Measurements from ENCODE around the gene DUOXA2. TPM values are rescaled to one million over a fixed set of nuclear protein-coding genes. Genes with fewer than 3 reads are reported as not detected.
"Not testable (repeated sequence)": the region's sequence is repeated elsewhere in the genome, so short reads cannot be mapped to it uniquely, and the experiment has no call there.

Gene DUOXA2
- total RNA-seq (2014; rRNA removed; shearing (Covaris generic)): not detected in 2 replicates

DNA sequence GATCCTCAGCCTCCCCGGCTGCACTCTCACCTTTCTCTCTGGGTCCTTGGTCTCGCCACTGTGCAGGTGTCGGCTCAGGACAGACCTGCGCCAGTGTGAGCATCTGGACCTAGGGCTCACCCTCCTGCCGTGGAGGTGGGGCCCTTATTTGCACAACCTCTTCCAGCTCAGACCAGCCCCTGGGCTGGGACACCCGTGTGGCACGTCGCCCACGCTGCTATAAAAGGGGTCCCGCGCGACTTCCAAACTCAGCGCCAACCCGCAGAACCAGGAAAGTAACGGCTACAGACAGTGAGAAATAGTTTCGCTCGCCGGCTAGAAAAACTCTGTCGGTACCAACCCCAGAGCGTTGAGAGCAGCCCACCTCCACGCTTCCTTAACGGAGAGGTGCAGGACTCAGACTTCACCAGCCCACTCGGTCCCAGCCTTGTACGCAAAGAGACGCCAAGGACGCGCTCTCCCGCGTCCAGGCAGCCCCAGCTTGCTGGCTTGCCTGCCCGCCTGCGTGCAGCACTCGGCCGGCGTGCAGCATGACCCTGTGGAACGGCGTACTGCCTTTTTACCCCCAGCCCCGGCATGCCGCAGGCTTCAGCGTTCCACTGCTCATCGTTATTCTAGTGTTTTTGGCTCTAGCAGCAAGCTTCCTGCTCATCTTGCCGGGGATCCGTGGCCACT lies at the start of gene DUOXA2, which contains the start of gene DUOX2:
Gene DUOXA2 (plus strand): TSS at position 251 of the 675 bp plus-strand sequence. CDS start 280 bp downstream, at position 531.
Gene DUOX2 (minus strand): TSS at position 97 of the 675 bp plus-strand sequence. CDS start 761 bp downstream, outside the sequence.
- no peak for DNase-seq (ENCODE audit: low spot score)

DNA sequence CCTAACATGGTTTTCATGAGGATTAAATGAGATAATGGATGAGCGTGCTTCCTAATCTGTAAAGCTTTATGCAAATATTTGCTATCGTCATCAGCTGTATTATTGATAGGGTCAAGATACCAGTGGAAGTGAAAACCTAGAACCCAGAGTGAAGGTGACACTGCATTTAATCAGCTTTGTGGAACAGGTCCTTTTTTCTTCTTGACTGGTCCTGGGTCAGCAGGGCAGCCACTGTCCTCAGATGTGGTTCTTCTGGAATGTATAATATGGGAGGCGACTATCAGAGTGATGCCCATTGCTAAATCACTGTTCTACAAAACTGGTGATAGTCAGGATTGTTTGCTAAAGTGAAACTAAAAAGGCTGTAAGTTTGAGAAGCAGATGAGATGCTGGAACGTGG lies 49.7 kb upstream of the DUOXA2 start:
- DNase-seq (ENCODE audit: low spot score): no peak

DNA sequence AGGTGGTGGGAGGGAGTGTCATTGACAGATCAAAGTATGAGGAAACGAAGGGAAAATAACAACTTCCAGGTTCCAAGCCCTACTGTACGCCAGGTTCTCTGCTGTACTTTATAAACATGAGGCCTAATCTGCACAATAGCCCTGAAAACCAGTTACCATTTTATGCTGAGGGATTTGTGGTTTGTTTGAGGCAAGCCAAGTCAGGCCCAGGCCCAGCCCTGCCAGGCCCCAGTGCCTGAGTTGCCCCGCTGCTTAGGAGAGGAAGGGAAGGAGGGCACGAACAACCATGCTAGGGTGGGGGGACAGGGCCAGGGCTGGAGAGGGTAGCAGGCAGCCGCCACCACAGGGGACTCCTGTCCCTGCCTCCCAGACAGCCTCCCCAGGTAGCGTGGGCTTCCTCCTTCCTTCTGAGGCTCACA lies 44.2 kb upstream of the DUOXA2 start:
- DNase-seq (ENCODE audit: low spot score): not testable (repeated sequence)

DNA sequence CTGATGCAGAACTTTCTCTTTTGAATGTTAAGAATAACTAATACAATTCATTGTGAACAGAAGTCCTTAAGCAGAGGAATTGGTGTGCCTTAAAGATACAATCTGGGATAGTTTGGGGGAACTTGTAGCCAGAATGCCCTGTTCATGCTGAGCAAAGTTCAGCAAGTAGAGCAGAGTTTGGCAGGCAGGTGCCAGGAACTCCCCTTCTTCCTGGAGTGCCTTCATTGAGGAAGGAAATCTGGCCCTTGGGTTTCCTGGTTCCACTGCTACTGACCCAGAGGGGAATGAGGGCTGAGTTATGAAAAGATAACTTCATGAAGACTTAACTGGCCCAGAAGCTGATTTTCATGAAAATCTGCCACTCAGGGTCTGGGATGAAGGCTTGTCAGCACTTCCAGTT lies 40.5 kb upstream of the DUOXA2 start:
- DNase-seq (ENCODE audit: low spot score): not testable (repeated sequence)

DNA sequence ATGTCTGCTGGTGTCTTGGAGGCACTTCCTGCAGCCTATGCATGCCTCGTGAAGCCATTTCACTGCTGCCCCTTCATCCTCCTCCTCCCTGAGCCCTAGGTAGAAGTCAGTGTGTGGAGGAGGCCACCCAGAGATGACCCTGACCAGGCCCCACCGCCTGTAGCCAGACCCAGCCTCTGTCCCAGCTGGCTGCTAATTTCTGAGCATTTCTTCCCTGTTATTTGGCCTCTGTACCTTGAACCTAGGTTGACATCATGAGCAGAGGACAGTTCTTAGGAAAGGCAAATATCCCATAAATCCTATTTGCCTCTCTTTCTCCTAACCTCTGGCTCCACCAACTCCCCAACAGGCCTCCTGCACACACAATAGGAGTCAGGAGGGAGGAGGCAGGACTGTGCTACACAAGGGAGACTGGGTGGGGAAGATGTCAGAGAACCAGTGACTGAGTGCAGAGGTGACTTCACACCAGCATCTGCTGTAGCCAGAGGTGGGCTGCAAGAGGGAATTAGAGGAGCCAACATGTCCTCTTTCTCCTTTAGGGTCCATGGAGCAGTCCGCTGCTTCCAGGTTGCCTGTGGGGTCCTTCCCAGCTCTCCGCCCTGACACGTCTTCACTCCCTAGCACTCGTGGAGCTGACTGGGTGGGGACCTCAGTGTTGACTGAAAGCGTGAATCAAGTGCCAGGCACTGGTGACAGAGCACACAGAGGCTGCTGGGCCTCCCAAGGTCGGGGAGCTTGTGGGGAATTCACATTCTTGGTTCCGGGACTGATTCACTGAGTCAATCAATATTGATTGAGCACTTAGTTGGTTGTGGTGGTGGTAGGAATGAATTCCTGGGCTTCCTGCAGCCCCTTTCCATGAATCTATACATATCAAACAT lies 38.4 kb upstream of the DUOXA2 start:
- not testable (repeated sequence) for DNase-seq (ENCODE audit: low spot score)

DNA sequence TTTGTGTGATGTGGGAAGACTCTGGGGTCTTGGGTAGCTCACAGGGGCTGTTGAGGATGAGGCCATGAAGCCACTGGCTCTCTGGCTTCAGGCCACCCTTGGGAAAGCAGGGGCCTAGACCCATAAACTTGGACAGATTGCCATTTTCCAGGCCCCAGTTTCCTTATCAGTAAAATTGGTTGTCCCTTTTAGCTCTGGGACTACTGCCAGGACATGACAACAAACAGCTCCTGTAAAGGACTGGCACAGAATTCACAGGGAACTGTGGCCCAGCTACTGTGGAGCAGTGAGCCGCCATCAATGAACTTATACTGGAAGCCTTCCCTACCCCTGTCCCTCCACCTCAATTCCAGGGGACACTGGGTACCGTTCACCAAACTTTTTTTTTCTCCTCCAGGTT lies 36.7 kb upstream of the DUOXA2 start:
- not testable (repeated sequence) for DNase-seq (ENCODE audit: low spot score)

DNA sequence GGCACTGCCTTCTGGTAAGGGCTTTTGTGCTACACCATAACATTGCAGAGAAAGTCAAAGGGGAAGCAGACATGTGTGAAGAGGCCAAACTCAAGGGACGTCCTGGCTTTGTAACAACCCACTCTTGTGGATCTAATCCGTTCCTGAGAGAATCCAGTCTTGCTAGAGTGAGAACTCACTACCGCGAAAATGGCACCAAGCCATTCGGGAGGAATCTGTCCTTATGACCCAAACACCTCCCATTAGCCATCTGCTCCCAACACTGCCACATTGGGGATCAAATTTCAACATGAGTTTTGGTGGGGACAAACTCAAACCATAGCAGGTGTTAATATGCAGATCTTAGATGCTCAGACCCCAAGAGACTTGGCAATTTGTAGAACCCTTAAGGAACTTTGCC lies 34.9 kb upstream of the DUOXA2 start:
- DNase-seq (ENCODE audit: low spot score): not testable (repeated sequence)

DNA sequence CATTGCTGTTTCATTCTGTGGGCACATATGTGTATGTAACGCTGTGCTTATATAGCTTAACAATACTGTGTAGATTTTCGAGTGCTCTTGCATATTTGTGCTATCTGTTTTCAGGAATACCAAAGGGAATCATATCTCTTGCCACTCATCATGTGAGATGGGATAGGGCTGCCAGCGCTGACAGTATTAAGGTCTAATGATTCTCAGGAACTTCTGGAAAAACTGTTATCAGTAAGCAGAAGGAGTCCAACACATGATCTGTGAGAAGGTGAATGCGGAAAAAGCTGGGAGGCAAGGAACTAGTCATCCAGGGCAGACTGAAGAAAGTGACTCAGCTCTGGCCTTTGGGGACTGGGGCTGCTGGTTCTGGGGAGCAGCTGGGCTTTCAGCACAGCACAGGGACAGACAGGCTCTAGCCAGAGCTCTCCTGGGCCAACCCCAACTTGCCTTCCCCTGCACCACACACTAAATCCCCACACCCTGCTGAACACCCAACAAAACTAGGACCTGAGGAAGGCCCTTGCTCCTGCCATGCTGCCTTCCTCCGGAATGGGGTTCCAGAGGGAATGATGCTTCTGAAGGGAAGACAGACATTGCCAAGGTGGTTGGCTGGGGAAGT lies 34.4 kb upstream of the DUOXA2 start:
- not testable (repeated sequence) for DNase-seq (ENCODE audit: low spot score)

DNA sequence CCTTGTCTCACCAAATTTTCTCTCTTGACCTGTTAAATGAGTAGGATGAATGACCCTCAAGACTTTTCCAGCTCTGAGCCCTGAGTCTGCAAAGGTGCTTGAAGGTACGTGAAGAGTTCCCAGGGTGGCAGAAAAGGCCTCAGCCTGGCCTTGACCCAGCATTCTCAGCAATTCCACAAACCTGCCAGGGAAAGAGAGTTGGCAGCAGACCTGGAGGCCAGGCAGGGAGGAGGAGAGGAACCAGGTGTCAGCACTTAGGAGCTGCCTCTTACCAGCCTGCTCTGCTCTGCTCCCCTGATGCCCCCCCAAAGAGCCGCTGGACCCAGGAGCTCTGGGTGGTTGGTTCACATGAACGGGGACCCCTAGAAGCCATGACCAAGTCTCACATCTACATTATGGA lies 33.5 kb upstream of the DUOXA2 start:
- not testable (repeated sequence) for DNase-seq (ENCODE audit: low spot score)

DNA sequence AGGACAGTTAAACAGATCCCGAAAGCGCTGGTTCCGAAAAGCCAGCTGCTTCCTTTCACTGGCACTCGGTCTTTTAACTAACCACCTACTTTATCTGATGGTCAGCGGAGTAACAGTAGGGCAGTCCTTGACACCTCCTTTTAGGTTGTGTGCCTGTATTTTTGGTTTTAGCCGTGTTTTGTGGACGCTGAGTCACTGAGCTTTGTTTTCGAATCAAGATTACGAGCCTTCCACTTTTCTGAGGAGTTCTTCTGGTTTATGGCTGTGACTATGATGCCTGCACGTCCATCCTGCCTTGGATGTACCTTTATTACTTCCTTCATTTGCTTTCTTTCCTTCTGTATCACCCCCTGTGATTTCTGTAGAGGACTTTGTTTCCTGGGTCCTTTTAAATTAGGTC lies 31.7 kb upstream of the DUOXA2 start:
- not testable (repeated sequence) for DNase-seq (ENCODE audit: low spot score)

DNA sequence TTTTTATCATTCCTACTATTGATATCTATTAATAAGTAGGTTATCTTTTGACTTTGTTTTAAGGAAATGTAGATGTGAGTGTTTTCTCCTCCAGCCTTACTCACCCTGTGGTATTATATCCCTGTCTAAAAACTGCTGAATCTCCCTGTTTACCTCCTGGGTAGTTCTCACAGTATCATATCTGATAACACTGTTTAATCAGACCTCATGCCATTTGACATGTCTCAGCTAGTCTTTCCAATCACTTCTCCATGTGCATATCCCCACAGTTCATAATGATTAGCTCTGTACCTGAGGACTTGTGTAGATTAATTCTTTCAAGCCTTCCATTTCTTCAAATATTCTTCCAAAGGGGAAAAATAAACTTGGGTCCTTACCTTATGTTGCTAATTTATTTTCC lies 30.9 kb upstream of the DUOXA2 start:
- no peak for DNase-seq (ENCODE audit: low spot score)

DNA sequence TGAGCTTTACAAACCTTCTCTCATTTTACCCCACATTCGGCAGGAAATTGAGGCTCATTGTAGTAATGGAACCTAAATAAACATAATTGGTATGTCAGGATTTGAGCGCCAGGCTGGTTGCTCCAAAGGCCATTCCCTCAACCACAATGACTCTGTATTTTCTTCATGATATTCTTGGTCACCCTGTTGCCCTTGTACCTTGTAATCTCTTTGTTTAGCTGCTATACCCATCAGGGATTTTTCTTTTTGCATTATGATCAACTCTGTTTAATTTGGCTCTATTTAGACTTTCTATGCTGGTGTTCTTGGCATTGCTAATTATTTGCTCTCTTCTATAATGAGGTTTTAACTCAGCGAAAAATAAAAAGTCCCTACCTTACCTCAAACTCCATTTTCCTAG lies 30.0 kb upstream of the DUOXA2 start:
- peak; percentile 74 for DNase-seq (ENCODE audit: low spot score)

DNA sequence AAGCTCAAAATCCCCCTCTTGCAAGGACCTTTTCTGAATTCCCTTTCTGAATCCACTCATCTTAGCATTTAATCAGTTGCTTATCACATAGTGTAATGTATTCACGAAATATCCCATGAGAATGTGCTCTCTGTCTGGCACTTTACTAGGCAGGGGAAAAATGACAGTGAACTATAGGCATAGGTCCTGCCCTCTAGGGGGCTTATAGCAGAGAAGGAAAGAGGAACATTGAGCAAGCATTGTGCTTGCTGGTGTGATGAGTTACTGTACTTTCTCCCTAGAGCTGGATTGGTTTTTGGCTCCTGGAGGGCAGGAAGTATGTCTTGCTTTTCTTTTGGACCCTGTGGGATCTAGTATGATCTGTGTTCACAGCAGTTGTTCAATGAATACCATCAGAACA lies 26.6 kb upstream of the DUOXA2 start:
- DNase-seq (ENCODE audit: low spot score): no peak

DNA sequence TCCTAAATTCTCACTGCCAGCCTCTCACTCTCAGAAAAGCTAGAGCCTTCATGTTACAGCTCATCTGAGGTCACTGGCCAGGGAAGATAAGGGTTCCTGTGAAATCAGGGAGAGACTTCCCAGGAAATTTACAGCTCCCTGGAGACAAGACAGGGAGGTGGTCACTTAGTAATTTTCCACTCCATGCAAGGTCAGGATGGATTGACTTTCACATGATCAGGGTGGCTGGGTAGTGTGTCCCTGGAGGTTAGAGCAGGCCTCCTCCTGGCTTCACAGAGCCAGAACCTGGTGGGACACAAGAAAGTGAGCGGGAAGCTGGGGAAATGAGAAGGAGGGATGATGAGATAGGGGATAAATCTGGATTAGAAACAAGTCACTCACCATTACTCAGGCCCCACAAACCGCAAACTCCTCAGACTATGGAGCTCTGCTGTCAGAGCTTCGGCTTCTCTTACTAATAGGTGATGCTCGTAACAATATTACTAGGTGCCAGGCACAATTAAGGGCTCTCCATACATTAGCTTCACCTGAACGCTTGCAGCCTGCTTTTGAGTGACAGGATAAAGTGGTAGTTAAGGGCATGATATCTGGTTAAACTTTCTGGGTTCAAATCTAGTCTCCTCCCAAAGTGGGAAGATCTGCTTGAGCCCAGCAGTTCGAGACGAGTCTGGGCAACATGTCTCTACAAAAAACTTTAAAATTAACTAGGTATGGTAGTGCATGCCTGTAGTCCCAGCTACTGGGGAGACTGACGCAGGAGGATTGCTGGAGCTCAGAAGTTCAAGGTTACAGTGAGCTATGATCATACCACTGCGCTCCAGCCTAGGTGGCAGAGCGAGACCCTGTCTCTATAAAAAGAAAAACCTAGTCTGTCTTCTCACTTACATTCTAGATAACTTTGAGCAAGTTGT lies 25.1 kb upstream of the DUOXA2 start:
- DNase-seq (ENCODE audit: low spot score): no peak

DNA sequence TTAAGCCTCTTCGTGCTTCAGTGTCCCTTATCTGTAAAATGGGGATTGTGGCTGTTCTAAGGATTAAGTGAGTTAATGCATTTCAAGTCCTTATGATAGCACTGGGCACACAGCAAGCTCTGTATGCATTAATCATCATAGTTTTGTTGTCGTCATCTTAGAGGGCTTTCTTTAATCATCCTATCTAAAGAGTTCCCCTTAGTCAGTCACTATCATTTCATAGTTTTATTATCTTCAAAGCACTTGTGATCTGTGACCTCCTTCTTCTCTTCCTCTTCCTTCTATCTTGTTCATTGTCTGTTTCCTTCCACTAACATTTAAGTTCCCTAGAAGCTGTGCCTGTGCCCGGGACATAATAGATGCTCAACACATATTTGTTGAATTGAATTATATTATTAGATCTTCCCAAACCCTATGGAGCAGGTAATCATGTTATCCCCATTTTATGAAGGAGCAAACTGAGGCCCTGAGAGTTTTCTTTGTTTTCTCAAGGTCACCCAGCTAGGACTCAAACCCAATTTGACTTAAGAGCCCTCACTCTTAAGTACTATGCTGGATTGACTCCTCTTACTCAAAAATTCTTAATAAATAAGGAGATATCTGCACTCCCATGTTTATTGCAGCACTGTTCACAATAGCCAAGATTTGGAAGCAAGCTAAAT lies 24.3 kb upstream of the DUOXA2 start:
- DNase-seq (ENCODE audit: low spot score): no peak

DNA sequence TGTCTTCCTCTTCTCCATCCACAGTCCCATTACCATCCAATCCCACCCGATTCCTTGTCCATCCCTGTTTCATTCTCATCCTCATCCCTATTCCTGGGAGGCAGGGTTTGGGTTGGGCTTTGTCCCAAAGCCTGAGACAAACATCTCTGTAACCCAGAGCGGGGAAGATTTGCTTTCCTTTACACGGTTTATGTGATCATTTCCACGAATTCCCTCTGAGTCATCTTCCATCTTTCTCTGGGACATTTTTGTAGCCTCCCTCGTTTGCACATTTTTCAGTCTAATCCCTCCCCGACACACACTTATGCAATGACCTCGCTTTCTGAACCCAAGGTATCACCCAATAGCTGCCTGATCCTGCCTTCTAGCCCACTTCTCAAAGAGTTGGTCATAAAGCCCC lies 23.0 kb upstream of the DUOXA2 start:
- no peak for DNase-seq (ENCODE audit: low spot score)

DNA sequence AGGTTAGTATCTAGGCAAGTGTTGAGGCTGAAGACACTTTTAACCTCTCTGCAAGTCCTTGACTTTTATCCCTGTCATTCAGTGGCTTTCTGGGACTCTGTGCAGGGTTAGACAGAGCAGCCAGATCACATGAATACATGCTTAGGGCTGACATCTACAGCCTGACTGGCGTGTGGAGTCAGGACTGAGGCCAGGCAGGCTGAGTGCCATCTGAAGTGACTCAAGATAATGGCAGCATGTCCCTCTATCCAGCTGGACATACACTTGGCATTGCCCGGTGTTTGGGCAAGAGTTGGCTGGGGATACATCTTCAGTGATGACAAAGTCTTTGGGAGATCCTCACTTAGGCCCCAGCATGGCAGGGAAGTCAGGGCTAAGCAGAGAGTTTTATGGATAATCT lies 22.6 kb upstream of the DUOXA2 start:
- DNase-seq (ENCODE audit: low spot score): no peak

DNA sequence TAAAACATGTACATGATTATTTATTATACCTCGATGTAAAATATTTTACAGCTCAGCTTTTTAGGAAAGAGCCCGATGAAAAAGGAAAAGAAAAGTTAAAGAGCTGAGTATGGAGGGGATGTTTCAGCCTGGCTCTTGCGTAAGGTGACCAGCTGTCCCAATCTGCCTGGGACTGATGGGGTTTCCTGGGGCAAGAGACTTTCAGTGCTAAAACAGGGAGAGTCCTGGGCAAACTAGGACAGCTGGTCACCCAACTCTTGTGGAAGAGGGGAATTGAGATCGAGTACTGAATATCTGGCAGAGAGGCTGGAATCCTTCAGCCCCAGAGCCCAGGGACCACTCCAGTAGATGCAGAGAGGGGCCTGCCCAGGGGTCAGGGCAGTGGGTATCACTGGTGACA lies 21.1 kb upstream of the DUOXA2 start:
- no peak for DNase-seq (ENCODE audit: low spot score)

DNA sequence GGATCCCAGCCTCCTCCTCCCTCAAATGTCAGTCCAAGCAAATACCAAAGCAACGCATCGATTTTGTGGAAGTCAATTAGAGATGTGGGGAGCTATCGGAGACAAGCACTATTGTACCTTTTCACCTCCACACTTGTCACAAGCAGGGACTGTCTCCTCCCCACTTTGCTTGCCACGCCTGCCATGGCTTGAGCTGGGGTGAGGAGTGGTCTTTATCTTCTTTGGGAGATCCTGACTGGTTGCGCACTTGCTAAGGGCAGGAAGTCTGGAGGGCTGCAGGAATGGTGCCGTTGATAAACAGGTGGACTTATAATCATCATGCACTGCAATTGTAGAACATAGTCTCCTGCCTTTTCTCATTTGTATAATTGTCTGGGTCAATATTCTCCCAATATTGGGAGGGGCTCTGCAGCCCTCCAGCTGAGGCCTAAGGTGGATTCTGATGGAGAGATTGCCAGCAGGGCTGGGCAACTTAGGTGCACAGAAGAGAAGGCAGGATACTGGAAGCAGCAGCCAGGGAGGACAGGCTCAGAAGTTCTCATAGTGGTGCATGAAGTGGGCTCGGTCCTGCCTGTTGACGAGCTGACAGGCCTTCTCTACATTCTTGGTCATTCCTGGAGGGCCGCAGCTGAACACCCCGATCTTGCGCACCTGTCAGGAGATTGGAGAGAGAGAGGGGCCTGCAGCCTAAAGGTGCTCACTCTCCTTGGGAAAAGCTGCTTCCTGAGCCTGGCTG lies 20.3 kb upstream of the DUOXA2 start:
- DNase-seq (ENCODE audit: low spot score): no peak

DNA sequence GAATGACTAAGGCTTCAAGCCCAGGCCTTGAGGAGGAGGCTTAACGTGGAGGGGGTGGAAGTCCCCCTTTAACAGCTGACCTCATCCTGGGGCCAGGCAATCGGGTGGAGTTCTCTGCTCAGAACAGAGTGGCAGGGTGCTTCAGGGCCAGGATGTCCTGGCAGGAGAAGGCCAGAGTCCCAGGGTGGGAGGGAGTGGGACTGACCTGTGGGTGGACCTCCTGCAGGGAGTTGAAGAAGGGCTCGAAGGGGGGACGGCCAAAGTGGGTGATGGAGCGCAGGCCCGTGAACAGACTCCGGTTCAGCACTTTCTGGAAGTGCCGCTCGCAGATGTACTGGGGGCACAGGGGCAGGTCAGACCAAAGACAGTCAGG lies 19.8 kb upstream of the DUOXA2 start:
- DNase-seq (ENCODE audit: low spot score): no peak
